DMS 273 (cell line): ENCODE data around the gene MRPL40.

Source experiments
- DNase-seq: peaks from one replicate; lab custom pipeline; 2025; ENCODE audit not compliant: unreplicated experiment; lab: John Stamatoyannopoulos, UW

The MRPL40 gene

DNA sequence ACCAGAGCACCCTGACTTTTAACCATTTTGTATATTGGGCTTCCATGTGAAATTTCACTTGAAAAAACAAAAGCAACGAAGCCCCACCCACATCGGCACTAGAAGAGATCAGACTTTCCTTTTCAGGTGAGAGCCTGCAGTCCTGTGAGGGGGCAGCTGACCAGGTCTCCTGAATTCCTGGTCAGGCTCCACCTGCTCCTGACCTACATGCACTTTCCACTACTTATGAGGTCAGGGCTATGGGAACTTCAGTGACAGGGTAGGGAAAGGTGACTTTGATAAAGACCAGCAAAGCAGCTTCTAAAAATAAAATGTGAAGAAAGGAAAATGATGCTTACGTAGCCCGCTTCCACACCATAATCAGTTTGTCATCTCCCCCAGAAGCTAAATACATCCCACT, 25.5 kb upstream of the MRPL40 start:
- no peak for DNase-seq

DNA sequence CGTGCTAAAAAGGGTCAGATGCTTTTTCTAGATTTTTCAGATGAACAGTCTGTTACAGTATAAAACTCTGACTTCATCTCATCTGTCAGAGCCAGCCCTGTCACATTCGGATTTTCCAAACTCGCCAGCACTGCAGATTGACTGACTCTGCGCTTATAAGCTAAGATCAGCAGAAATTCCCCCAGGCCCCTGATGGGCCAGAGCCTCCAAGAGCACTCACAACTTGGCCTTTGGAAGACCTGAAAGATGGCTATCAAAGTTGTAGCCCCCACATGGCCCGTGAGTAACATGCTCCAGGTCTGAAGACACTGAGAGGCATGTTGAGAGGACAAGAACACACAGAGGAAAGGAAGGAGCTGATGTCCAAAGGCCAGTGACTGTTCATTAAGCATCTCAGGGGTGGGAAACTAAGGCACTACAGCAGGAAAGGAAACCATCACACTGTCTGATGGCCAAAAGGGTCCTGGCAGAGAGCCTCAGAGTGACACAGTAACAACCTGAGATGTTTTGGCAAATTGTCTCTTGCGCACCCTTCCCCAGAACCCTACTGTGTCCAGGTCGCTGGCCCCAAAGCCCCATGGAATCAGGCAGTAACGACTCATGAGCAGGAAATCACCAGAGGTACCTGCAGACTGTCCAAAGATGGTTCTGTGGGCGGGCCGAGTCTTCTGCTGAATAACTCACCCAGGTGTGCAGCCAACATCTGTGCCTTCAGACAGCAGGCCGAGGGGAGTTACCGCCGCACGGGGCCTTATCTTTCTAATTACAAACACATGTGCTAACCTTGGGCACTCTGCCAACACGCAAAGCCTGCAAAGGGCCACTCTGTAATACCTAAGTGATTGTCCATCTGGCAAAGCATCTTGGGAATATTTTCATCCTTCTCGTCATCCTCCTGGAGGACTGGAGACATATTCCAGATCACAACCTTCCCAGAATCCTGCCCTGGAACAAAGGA, 24.4 kb upstream of the MRPL40 start:
- DNase-seq = peak; percentile 70

GRCh38 chr22:19410941-19411689, 21.2 kb upstream of the MRPL40 start:
- DNase-seq = no peak

DNA sequence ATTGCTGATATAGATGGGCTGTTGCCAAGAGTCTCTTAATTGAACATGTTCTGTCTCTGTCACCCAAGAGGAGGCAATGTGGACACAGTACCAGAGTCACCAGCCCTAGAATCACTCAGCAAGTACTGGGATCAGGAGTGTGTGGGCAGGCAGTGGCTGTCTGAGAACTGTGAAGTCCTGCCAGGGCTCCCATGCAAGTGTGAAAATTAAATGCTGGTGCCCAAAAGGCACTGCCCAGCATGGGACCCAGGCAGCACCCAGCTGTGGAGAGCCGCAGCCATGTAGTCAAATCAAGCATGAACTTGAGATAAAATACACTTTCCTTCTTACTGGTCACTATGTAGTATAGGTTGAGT, 20.7 kb upstream of the MRPL40 start:
- DNase-seq = no peak

DNA sequence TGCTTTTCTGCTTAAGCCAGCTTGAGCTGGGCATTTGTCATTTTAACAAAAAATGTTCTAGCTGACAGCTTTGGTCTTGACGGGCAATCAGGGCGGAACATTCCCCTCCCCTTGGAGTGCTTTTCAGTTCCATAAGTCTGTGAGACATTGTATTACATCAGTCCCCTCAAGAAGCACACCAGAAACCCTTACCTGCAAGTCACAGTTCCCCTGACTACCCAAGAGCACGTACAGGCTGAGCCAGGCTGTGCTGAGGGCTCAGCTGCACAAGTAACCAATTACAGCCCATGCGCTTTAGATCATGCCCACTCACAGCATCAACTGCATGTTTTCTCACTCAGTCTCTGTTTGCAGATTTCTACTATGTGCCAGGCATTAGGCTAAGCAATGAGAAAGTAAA, 19.9 kb upstream of the MRPL40 start:
- no peak for DNase-seq

- DNase-seq = no peak
Observed at GRCh38 chr22:19412923-19413322, 19.4 kb upstream of the MRPL40 start.

GRCh38 chr22:19419086-19419463, 13.3 kb upstream of the MRPL40 start:
- no peak for DNase-seq

DNA sequence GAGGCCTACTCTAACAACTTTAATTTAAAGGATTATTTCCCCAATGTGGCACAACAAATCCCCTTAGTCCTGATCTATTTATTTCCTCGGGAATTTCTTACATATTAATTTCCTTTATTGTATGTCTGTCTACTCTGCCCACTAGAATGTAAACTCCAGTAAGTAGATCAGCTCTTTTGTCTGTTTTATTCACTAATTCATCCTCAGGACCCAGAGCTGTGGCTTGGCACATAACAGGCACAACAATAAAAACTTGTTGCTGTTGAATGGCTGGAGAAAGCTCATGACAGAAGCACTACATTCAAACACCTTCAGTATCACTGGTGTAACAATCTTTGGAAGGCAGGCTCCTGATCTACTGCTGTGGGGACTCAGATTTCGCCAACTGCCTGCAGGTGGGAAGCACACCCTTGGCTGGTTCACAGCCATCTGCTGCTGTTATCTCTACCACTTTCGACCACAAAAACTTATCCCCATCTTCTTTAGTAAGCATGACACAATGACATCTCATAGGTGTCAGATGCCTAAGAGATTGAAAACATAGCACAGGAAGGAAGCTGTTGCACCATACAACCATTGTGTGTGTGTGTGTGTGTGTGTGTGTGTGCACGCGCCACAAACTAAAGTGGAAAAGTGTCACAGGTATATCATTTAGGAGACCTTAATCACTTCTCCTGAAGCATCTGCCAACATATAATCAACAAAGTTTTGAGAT, 12.7 kb upstream of the MRPL40 start:
- peak; percentile 35 for DNase-seq

DNA sequence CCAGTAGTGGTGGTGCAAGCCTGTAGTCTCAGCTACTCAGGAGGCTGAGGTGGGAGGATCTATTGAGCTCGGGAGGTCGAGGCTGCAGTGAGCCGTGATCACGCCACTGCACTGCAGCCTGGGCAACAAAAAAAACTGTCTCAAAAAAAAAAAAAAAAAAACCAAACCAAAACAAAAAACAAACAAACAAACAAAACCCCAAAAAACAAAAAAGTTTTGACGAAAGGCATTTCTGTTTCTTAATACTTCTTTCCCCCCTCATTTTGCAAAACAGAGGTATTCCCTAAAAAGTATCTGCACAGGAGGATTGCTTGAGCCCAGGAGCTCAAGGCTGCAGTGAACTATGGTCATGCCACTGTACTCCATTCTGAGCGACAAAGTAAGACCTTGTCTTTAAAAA, 12.0 kb upstream of the MRPL40 start:
- no peak for DNase-seq

- DNase-seq = no peak
Observed at GRCh38 chr22:19422440-19423301, 9.7 kb upstream of the MRPL40 start.

- no peak for DNase-seq
Observed at GRCh38 chr22:19424186-19424500, 8.2 kb upstream of the MRPL40 start.

GRCh38 chr22:19429950-19430889, 2.1 kb upstream of the MRPL40 start:
- DNase-seq = peak; percentile 54

DNA sequence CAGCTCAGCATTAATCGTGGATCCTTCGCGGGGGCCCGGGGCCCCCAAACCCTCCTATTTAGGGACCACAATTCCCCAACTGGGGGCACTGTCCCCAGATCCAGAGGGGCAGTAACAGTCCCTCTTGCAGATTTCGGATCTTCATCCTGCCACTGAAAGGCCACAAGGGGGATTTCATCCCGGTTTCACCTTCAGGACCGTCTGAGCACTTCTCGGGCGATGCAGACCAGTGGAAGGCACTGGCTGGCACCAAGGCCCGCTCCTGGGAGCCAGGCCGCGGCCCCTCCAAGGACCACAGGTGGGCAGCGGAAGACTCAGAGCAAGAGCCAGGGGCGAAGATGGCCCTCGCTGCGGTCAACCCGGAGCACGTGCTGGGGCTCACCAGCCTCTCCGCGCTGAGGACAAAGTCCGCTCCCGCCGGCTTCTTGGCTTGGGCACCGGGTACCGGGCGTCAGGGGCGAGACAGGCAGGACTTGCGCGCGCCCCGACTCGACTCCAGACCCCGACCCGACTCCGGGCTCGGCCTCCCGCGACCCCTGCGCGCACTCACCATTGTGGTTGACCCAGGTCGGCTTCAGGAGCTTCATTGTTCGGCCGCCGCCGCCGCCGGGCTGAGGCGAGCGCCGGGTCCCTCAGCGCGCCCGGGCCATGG, 1.3 kb upstream of the MRPL40 start:
- peak; percentile 72 for DNase-seq

DNA sequence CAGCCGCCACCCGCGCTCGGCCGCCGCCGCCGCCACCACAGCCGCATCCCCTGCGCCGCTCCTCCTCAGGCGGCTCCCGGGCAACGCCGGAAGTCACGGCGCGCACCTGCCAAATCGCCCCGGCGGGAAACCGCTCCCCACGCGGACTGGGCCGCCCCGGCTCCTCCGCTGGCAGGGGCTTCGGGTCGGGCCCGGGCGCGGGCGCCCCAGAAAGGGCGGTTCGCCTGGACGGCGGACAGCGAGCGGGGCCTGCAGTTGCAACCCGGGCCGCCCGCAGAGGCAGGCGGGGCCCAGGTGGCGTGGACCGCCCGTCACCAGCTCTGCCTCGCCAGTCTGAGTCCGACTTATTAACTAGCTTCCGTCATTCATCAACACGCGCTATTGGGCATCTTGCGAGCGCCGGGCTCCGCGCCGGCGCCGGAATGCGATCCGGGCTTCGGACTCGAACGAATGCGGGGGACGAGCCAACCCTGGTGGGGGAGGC, 654 bp upstream of the MRPL40 start, which contains the start of gene HIRA:
TSS of gene HIRA (minus strand) at position 85 of the 484 bp plus-strand sequence. CDS start 257 bp downstream, outside the sequence.
- DNase-seq = peak; percentile 91

- DNase-seq = no peak
Observed at GRCh38 chr22:19434401-19434800, 2.1 kb downstream of the MRPL40 start.

DNA sequence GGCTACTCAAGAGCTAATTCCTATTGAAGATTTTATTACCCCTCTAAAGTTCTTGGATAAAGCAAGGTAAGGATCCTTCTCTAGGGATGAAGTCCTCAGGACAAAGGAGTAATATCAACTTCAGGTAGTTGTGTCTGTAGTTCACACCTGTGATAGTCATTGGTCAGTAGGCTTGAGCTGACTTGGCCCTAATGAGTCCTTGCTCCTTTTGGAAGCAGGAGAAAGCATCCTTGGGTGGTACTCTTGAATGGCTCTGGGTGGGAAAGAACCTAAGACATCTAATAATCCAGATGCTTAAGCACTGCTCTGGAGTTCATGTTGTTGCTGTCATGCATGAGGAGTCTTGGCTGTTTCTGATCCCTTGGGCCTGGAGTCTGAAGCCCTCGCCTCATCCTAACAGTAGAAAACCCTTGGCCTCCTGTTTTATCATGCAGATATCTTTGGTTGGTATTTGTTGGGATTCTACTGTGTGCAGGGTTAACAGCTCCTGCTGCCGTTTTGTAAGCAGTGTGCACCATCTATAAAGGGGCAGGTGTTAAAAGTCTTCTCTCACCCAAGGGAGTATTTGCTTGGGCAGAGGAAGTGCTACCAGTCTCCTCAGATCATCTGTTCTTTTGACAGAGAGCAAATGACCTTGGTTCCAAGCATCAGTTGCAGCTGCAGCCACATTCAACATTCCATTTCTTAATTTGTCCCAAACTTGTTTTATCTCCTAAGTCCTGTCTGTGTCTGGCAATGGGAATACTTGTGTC, 2.7 kb downstream of the MRPL40 start:
- DNase-seq = no peak

- peak; percentile 19 for DNase-seq
Observed at GRCh38 chr22:19436444-19437161, 4.3 kb downstream of the MRPL40 start.

- DNase-seq = peak; percentile 63
Observed at GRCh38 chr22:19438298-19438697, 6.0 kb downstream of the MRPL40 start.
